T-helper 2 cell treated with Interferon-gamma antibody and Interleukin-4, amounts not matched to agents 5 μg/mL and 100 μg/mL, for 36 hours (primary cell): ENCODE results near the gene PDGFC.

Source experiments
- DNase-seq: peaks from one replicate; pipeline ENCODE4 v3.0.0; 2021; ENCODE audit warnings: low spot score
- H3K27ac Mint-ChIP-seq: one replicate; pipeline ENCODE4 v1.8.0; 2021; ENCODE audit warnings: mild to moderate bottlenecking, mixed read lengths
- H3K27me3 Mint-ChIP-seq: one replicate; pipeline ENCODE4 v1.8.0; 2021; ENCODE audit warnings: low read depth, mixed read lengths
- H3K36me3 Mint-ChIP-seq: one replicate; pipeline ENCODE4 v1.8.0; 2021; ENCODE audit warnings: low read depth, mixed read lengths
- H3K4me1 Mint-ChIP-seq: one replicate; pipeline ENCODE4 v1.8.0; 2021; ENCODE audit warnings: low read depth, mixed read lengths
- H3K4me3 Mint-ChIP-seq: one replicate; pipeline ENCODE4 v1.8.0; 2022; ENCODE audit warnings: mild to moderate bottlenecking, moderate library complexity, mixed read lengths
- H3K9me3 Mint-ChIP-seq: one replicate; pipeline ENCODE4 v1.8.0; 2021; ENCODE audit warnings: mixed read lengths

PDGFC gene

GRCh38 chr4:156966836-156967235 is 4.8 kb downstream of the PDGFC start:
- no peak for DNase-seq
- Mint-ChIP-seq H3K4me1 (no peaks in the 10 kb centered on the region), H3K36me3 (no peaks in the 10 kb centered on the region), H3K9me3 (no peaks in the 10 kb centered on the region), H3K27ac (no peak overlapping the region), H3K27me3 (peaks cover 30% of the 10 kb centered on the region), H3K4me3 (no peak overlapping the region)

- H3K27ac Mint-ChIP-seq: no peak overlapping the region
- DNase-seq: no peak
- H3K4me1 Mint-ChIP-seq: no peaks in the 10 kb centered on the region
- H3K4me3 Mint-ChIP-seq: no peak overlapping the region
- no peaks in the 10 kb centered on the region for H3K9me3 Mint-ChIP-seq
- no peaks in the 10 kb centered on the region for H3K36me3 Mint-ChIP-seq
- peaks cover 3% of the 10 kb centered on the region for H3K27me3 Mint-ChIP-seq
These were observed 8.2 kb downstream of the PDGFC start for GRCh38 chr4:156963419-156963818.

- H3K4me1 Mint-ChIP-seq: no peaks in the 10 kb centered on the region
- no peak overlapping the region for H3K27ac Mint-ChIP-seq
- DNase-seq: no peak
- no peaks in the 10 kb centered on the region for H3K27me3 Mint-ChIP-seq
- no peak overlapping the region for H3K4me3 Mint-ChIP-seq
- no peaks in the 10 kb centered on the region for H3K9me3 Mint-ChIP-seq
- no peaks in the 10 kb centered on the region for H3K36me3 Mint-ChIP-seq
These were observed 9.0 kb downstream of the PDGFC start for GRCh38 chr4:156962528-156962974.

- no peak overlapping the region for H3K27ac Mint-ChIP-seq
- no peaks in the 10 kb centered on the region for H3K36me3 Mint-ChIP-seq
- H3K4me1 Mint-ChIP-seq: no peaks in the 10 kb centered on the region
- no peaks in the 10 kb centered on the region for H3K9me3 Mint-ChIP-seq
- DNase-seq: no peak
- H3K27me3 Mint-ChIP-seq: no peaks in the 10 kb centered on the region
- no peak overlapping the region for H3K4me3 Mint-ChIP-seq
These were observed 9.6 kb downstream of the PDGFC start for GRCh38 chr4:156962058-156962358.

- no peak for DNase-seq
- Mint-ChIP-seq H3K9me3 (no peaks in the 10 kb centered on the region), H3K27ac (no peak overlapping the region), H3K4me3 (no peak overlapping the region), H3K27me3 (no peaks in the 10 kb centered on the region), H3K4me1 (no peaks in the 10 kb centered on the region), H3K36me3 (no peaks in the 10 kb centered on the region)
These were observed 10.2 kb downstream of the PDGFC start for GRCh38 chr4:156961196-156962057.

GRCh38 chr4:156959298-156959702 is 12.3 kb downstream of the PDGFC start:
- Mint-ChIP-seq H3K9me3 (no peaks in the 10 kb centered on the region), H3K4me3 (no peak overlapping the region), H3K4me1 (no peaks in the 10 kb centered on the region), H3K27me3 (no peaks in the 10 kb centered on the region), H3K36me3 (no peaks in the 10 kb centered on the region), H3K27ac (no peak overlapping the region)
- no peak for DNase-seq

GRCh38 chr4:156958276-156959074 is 13.1 kb downstream of the PDGFC start:
- no peak overlapping the region for H3K27ac Mint-ChIP-seq
- no peaks in the 10 kb centered on the region for H3K9me3 Mint-ChIP-seq
- no peaks in the 10 kb centered on the region for H3K36me3 Mint-ChIP-seq
- H3K27me3 Mint-ChIP-seq: no peaks in the 10 kb centered on the region
- no peak for DNase-seq
- H3K4me1 Mint-ChIP-seq: no peaks in the 10 kb centered on the region
- H3K4me3 Mint-ChIP-seq: no peak overlapping the region

- Mint-ChIP-seq H3K4me3 (no peak overlapping the region), H3K4me1 (no peaks in the 10 kb centered on the region), H3K9me3 (no peaks in the 10 kb centered on the region), H3K36me3 (no peaks in the 10 kb centered on the region), H3K27me3 (no peaks in the 10 kb centered on the region), H3K27ac (no peak overlapping the region)
- no peak for DNase-seq
These were observed 14.0 kb downstream of the PDGFC start for GRCh38 chr4:156957556-156957955.

- no peak for DNase-seq
- no peaks in the 10 kb centered on the region for H3K27me3 Mint-ChIP-seq
- no peak overlapping the region for H3K27ac Mint-ChIP-seq
- H3K4me3 Mint-ChIP-seq: no peak overlapping the region
- H3K36me3 Mint-ChIP-seq: no peaks in the 10 kb centered on the region
- H3K9me3 Mint-ChIP-seq: no peaks in the 10 kb centered on the region
- no peaks in the 10 kb centered on the region for H3K4me1 Mint-ChIP-seq
These were observed 14.7 kb downstream of the PDGFC start for GRCh38 chr4:156956826-156957368.

- H3K9me3 Mint-ChIP-seq: no peaks in the 10 kb centered on the region
- H3K4me1 Mint-ChIP-seq: no peaks in the 10 kb centered on the region
- H3K36me3 Mint-ChIP-seq: no peaks in the 10 kb centered on the region
- no peak overlapping the region for H3K4me3 Mint-ChIP-seq
- H3K27ac Mint-ChIP-seq: no peak overlapping the region
- no peak for DNase-seq
- H3K27me3 Mint-ChIP-seq: no peaks in the 10 kb centered on the region
These were observed 15.2 kb downstream of the PDGFC start for GRCh38 chr4:156956359-156956758.

- Mint-ChIP-seq H3K27ac (no peak overlapping the region), H3K4me3 (no peak overlapping the region), H3K4me1 (no peaks in the 10 kb centered on the region), H3K36me3 (no peaks in the 10 kb centered on the region), H3K27me3 (no peaks in the 10 kb centered on the region), H3K9me3 (no peaks in the 10 kb centered on the region)
- DNase-seq: no peak
These were observed 17.0 kb downstream of the PDGFC start for GRCh38 chr4:156954587-156954986.

GRCh38 chr4:156953951-156954350 is 17.6 kb downstream of the PDGFC start:
- Mint-ChIP-seq H3K4me1 (no peaks in the 10 kb centered on the region), H3K9me3 (no peaks in the 10 kb centered on the region), H3K27me3 (no peaks in the 10 kb centered on the region), H3K27ac (no peak overlapping the region), H3K36me3 (no peaks in the 10 kb centered on the region), H3K4me3 (no peak overlapping the region)
- no peak for DNase-seq

- H3K4me3 Mint-ChIP-seq: no peak overlapping the region
- H3K36me3 Mint-ChIP-seq: no peaks in the 10 kb centered on the region
- H3K27ac Mint-ChIP-seq: no peak overlapping the region
- H3K27me3 Mint-ChIP-seq: no peaks in the 10 kb centered on the region
- no peak for DNase-seq
- no peaks in the 10 kb centered on the region for H3K4me1 Mint-ChIP-seq
- no peaks in the 10 kb centered on the region for H3K9me3 Mint-ChIP-seq
These were observed 18.6 kb downstream of the PDGFC start for GRCh38 chr4:156953001-156953400.

GRCh38 chr4:156952078-156952759 is 19.4 kb downstream of the PDGFC start:
- no peaks in the 10 kb centered on the region for H3K27me3 Mint-ChIP-seq
- no peak overlapping the region for H3K27ac Mint-ChIP-seq
- no peaks in the 10 kb centered on the region for H3K36me3 Mint-ChIP-seq
- H3K9me3 Mint-ChIP-seq: no peaks in the 10 kb centered on the region
- no peaks in the 10 kb centered on the region for H3K4me1 Mint-ChIP-seq
- DNase-seq: no peak
- H3K4me3 Mint-ChIP-seq: no peak overlapping the region
